Neural cell (in vitro differentiated cells): ENCODE results near the gene SOBP.

Experiments used
- CTCF ChIP-seq: fragments of 450-650 bp; IDR thresholded peaks from 2 replicates; pipeline ENCODE4 v1.5.1; 2014; ENCODE audit warnings: antibody characterized with exemption, mild to moderate bottlenecking, moderate library complexity; ENCODE audit not compliant: poor library complexity, severe bottlenecking
- EP300 ChIP-seq: fragments of 450-650 bp; conservative IDR thresholded peaks from 2 replicates; pipeline ENCODE4 v1.6.1; 2014; ENCODE audit warnings: antibody characterized with exemption, mild to moderate bottlenecking, moderate library complexity; ENCODE audit not compliant: poor library complexity, severe bottlenecking
- POLR2AphosphoS5 ChIP-seq: IDR thresholded peaks from 2 replicates; pipeline ENCODE4 v1.6.1; 2012
- RAD21 ChIP-seq: fragments of 450-650 bp; conservative IDR thresholded peaks from 2 replicates; pipeline ENCODE4 v1.6.1; 2014; ENCODE audit warnings: antibody characterized with exemption, mild to moderate bottlenecking, moderate library complexity
- TAF1 ChIP-seq: IDR thresholded peaks from 2 replicates; pipeline ENCODE4 v1.6.1; 2012; ENCODE audit warnings: low read depth
- TF ChIP-seq, protein P1 (sequence below): IDR thresholded peaks from 2 replicates; pipeline ENCODE4 v1.6.1; 2012; ENCODE audit warnings: borderline replicate concordance

- no peak for TF ChIP-seq CTCF
- no peak for TF ChIP-seq RAD21
- TF ChIP-seq, protein P1, sequence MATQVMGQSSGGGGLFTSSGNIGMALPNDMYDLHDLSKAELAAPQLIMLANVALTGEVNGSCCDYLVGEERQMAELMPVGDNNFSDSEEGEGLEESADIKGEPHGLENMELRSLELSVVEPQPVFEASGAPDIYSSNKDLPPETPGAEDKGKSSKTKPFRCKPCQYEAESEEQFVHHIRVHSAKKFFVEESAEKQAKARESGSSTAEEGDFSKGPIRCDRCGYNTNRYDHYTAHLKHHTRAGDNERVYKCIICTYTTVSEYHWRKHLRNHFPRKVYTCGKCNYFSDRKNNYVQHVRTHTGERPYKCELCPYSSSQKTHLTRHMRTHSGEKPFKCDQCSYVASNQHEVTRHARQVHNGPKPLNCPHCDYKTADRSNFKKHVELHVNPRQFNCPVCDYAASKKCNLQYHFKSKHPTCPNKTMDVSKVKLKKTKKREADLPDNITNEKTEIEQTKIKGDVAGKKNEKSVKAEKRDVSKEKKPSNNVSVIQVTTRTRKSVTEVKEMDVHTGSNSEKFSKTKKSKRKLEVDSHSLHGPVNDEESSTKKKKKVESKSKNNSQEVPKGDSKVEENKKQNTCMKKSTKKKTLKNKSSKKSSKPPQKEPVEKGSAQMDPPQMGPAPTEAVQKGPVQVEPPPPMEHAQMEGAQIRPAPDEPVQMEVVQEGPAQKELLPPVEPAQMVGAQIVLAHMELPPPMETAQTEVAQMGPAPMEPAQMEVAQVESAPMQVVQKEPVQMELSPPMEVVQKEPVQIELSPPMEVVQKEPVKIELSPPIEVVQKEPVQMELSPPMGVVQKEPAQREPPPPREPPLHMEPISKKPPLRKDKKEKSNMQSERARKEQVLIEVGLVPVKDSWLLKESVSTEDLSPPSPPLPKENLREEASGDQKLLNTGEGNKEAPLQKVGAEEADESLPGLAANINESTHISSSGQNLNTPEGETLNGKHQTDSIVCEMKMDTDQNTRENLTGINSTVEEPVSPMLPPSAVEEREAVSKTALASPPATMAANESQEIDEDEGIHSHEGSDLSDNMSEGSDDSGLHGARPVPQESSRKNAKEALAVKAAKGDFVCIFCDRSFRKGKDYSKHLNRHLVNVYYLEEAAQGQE, result no peak
- no peak for TF ChIP-seq POLR2AphosphoS5
- no peak for TF ChIP-seq EP300
- no peak for TF ChIP-seq TAF1
These were observed 50.5 kb downstream of the SOBP start for GRCh38 chr6:107540465-107540857.
